ENCODE measurements around the gene HOXB7.

HOXB7 gene

DNA sequence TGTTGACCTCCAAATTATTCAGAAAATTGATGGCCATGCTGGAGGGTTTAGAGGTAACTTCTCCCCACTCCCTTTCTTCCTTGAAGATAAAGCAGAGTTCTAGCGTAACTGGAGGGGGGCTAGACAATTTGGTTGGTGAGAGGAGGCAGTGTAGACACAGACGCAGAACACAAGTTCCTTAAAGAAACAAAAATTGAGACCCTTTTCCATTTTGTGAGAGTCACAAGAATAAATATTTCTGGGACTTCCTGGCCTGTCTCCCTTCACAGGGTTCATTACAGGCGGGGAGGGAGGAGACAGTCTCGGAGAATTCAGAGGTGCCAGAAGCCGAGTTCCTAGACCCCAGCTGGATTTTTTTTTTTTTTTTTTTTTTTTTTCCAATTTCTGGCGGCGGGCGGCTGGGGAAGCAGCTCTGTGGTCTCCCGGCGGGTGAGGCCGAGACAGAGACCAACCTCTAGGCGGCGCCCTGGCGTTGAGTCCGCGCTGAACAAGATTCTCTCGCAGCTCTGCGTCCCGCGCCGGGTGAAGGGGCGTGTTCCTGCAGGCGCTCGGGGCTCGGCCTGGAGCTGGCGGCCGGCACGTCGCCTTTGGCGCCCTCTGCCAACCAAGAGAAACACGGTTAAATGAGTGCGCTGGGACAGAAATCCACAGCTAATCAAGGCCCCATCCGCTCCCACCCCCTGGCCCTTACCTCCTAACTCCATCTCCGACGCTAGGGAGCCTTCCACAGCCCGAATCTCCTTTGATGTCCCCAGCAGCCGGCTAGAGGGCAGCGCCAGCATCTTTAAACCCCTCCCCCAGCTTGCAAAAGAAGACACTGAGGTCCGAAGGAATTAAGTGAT lies 25.6 kb upstream of the HOXB7 start:
- no peak for DNase-seq

DNA sequence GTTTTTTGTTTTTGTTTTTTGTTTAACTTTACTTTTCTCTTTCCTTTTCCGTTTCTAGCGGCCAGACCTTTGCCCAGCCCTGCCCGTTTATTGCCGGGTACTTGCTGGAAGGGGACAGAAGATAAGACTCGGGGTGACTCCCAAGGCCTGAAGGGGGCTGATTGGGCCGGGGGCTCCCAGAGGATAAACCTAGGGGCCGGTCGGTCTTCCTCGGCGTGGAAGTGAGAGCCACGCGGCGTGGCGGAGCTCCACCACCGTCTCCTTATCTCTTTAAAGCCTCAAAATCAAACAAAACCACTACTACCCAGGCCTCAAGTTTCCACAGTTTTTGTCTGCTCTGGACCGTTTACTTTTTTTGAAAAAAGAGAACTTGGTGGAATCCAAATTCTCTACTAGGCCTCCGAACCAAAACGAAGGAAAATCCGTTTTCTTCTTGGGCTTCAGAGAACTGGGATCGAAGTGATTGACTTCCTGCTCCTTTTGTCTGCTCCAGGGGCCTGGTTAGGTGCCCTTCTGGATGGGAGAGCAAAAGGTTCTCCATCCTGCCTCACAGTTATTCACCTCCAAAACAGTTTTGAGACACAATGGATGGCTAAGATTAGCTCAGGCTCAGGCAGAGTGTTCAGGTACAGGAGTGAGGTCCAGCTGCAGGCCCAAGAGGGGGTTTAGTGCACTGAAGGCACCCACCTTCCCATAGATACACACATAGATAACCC lies 23.8 kb upstream of the HOXB7 start:
- no peak for DNase-seq

DNA sequence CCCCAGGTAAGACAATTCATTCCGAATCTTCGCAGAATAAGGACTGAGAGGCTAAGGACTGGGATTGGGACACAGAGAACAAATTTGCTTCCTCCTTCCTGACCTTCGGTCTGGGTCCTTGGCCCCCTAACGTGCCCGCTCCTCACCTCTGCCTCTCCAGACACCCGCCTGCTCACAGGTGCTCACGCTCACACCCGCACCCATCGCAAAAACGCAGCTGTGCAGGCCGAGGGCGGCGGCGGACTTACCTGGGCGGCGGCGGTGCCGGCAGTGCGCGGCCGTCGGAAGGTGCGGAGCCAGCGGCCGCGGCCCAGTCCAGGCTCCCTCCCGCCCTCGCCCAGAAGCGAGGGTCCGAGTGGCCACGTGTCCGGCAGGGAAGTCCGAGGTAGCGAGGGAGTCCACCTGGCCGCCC lies 22.5 kb upstream of the HOXB7 start:
- no peak for DNase-seq

DNA sequence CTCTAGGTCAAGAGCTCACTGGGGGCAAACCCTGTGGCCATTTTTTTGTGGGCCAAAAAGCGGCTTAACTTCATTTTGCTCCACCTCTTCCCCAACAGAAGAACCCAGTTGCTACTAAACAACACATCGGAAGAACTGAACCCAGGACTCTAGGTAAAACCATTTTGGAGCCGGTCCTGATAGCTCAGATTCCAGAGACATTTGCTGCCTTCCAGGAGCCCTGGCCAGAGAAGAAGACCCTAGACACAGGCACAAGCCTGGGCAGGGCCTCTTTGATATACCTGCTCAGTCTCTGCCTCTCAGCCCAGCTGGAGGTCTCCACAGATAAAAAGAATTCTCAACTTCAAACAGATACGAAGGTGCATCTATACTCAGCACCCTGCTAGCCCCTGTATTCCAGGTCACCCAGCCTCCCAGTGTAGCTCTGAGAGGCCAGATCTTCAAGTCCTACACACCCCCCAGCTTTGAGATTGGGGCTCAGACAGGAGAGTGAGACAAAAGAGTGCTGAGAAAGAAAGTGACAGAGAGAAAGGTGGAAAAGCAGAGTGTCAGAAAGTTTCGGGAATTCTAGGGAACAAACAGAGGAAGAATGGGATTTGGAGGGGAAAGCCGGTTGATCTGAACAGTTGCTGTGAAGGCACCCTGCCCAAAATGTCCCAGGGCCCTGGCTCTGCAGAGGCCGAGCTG lies 21.9 kb upstream of the HOXB7 start:
- DNase-seq = no peak

DNA sequence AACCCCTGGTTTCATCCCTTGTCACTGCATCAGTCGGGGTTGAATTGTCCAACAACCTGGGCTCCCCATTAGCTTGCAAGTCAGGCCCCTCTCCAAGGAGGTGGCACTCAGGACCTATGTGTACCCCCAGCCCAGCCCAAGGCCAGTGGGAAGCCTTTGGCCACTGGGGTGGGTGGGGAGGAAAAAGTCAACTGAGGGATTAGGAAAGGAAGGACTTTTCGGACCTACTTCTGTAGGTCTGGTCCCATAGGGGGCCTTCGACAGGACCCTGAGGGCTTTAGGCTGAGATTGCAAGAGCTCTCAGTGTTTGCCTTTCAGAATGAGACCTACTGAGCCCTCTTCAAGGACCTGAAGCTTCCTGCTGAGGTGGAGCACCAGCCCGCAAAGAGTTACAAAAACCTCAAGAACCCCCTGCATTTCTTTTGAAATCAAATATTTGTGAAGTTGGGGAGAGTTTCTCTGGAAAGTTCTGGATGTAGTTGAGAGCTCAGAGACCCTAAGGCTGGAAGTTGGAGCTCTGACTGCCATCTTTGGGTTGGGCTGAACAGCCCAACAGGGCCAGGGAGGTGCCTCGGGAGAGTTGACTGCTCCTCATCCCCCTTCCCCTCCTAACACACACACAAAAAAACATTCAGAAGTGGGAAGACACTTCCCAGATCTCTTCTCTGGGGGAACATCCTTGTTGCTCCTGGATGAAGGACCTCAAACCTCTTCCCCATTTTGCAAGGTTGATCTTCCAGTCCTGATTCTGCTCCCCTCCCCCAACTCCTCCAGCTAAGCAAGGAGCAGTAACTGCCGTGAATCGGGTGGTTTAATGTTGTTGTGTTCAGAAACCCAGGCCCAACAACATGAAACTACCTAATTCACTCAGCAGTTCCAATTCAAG lies 21.1 kb upstream of the HOXB7 start:
- no peak for DNase-seq

DNA sequence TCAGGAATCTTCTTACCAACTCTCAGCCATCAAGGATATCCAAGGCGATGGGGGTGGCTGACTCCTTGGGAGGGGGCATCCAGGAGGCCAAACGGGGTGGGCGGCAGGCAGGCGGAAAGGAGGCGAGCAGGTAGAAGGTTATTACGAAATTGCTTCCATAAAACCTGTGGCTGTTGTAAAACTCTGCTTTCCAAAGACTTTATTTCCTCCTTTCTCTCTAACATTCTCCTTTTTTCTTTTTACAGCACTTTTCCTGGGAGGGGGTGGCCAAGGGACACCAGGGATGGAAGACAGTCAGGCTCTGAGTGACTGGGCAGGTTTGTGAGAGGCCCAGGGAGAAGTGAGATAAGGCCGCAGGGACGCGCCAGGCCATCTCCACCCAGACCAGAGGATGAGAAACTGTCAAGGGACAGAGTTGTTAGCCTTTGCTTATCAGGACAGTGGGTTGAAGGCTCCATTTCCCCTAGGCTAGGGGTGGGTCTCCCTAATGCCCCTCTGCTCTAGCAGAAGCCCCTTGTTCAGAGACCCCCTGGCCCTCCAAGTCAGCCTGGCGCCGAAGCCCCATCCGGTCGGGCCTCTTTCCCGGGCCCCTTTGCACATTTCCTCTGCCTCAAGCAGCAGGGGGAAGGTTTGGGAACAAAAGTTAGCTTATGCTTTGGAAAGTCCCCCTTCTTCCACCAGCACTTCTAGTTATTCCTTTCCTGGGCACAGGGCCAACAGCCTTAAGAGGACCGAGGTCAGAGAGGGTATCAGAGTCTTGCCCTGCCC lies 20.3 kb upstream of the HOXB7 start:
- DNase-seq = no peak

DNA sequence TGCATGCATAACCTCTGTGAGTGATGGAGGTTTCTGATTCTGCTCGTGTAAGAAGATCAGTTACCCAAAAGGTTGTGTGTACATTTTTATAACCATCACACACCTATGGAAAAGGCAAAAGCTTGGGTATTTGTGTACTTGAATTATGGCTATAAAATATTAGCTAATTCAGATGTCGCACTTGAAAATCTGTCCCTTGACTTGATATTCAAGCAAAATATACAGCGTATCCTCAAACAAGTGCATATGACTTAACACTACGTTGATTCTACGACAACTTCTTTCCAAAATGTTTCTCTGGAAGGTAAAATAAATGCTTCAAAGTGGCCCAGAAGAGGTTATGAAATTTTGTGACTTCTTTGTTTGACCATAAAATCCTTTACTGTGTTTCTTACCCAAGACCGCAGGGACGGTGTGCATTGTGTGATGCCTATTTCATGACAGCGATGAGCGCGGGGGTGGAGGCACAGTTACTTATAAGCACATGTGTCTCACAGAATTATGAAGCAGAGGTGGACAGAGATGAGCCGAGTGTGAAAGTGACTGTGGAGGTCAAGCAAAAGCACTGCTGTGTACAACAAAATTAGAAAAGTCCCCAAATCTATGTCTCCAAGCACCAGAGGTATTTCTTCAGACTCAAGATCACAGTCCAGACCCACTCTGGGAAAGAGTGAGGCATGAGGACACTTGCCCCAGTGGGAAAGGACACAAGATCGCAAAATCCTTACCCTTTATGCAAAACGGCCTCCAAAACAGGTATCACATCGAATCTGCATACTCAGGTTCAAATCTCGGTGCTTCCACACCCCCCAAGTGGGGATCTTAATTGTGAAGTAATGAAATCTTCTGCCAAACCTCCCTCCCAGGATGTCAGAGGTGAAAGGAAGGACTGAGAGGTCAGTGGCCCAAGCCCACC lies 19.4 kb upstream of the HOXB7 start:
- no peak for DNase-seq

DNA sequence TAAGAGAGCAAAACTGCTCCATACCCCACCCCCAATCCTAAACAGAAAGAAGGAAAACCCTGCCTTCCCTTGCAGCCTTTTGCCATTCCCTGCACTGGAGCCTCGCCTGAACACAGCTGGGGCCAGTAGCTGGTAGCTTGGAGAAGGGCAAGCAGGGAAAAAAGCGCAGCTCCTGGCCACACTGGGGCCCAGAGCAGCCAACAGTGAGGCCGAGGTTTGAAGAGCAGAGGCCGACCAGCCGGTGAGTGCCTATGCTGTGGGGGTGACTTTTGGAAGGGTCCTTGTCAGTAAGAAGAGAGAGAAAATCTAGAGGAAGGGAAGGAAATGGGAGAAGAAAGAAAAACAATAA lies 18.6 kb upstream of the HOXB7 start:
- no peak for DNase-seq

DNA sequence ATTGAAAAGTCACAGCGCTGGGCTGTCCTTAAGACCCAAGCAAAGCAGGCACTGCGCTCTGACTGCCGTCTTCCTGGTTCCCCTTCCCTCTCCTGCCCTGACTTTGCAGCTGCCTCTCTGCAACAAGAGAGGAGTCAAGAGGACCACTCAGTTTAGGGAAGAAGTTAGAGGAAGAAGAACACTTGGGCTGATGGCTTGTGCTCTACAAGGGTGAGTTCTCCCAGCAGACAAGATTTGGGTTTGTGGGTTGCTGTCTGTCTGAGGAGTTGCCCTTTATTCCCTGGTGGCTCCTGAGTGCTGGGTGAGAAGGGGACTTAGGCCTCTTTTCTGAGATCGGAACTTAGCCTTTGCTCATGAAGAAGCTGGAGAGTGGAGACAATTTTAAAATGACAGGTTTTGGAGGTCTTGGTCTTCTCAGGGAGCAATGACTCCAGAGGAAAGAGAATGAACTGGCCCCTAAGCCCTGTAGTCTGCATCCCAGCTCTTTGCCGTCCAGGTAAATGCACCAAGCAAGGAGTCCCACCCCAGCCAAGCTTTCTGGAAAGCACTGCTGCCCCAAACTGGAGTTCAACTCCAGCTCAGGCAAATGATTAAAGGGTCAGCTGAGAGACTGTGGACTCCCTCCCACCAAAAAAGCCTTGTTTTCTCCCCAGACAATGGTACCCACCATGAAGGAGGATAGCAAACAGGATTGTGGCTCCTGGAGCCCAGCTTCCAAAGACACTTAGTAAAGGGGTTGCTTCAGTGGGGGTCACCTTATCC lies 18.0 kb upstream of the HOXB7 start:
- no peak for DNase-seq

DNA sequence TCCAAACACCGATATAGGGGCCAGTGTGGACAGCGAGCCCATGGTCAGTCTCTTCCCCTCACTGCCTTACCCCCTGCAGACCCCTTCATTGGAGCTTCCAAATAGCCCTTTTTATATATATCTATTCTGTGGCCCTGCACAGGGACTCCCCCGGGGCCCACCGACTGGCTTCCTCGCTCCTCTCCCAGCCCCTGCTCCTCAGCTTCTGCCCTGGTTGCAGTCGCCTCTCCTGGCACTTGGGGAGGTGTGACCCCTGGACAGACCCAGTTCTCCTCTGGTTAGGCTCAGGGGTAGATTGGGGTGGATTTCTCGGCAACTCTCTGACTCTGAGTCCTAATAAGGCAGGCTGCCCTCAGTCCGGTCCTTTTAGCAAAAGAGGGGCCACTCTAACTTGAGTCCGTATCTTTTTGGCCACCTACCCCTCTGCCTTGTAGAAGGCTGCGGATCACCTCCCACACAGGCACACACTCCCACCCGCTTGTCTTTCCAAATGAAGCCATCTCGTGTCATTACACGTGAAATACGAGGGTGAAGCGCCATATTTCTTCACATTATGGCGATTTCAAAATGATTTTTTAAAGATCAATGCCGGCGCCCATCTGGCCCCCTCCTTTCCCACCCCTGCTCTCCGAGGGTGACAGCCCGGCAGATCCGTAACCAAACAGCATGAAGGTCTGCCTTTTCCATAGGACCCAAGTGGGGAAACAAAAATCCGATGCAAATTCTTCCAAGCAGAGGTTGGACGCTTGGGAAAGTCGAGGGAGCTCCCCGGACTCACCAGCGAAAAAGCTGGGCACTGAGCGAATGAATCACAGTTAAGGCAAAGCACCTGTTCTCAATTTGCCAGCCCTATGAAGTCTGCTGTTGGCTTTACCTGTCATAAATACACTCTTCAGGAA lies 17.1 kb upstream of the HOXB7 start:
- DNase-seq = no peak

DNA sequence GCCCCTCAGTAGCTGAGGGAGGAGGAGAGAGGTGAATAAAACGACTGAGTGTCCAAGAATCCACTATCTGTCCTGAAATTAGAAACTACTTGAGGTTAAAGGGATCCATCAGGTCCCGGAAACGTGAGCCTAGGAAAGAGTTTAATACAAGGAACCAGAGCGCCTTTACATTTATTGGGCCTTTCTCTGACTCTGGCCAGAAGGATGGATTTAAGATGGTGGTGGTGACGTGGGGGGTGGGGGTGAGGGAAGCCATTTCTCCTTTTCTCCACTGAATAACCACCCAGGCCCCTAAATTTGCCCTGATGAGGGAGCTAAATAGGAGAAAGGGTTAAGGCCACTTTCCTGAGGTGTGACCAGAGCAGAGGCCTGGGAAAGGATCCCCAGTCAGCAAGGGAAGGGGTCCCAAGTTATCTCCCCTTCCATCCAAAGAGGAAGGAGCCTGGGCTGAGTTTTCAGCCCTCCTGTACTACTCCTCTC lies 16.3 kb upstream of the HOXB7 start:
- DNase-seq = no peak

DNA sequence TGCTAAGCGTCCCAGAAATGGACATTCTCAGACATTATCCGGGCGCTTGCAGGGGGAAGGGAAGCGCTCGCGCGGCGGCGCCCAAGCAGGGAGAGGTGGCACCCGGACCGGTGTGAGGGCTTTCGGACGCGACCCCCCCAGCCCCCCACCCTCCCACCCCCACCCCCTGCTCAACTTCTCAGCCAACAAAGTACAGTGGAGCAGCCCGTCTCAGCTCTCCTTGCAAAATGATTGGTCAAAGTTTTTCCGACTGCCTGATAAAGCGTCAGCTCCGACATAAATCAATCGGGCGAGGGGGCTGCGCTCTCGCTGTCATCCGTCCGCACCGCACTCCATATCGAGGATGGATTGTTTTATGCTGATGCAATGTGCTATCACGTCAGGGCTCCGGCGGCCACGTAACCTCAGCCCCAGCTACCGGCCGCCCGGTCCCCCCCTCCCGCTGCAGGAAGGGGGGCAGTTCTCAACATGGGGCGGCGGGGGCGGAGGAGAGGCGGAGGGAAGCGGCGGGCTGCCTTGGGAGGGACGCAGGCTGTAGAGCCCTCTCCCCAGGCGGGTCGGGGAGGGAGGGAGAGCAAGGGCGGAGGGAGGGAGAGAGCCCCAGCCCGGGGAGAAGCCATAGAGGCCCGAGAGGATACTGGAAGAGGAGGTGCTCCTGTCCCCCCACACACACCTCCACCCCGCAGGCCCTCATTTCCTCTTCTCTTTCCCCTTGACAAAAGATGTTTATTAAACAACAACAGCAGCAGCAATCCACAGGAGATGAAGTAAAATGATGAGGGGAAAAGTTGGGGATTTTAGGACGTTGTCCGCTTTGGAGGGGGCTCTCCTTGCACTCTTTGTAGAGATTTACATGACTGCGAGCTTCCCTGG lies 15.7 kb upstream of the HOXB7 start, which contains the start of gene HOXB9:
HOXB9 (minus strand) TSS at position 114 of the 873 bp plus-strand sequence; CDS start at position 25, 89 bp downstream.
- DNase-seq = no peak

DNA sequence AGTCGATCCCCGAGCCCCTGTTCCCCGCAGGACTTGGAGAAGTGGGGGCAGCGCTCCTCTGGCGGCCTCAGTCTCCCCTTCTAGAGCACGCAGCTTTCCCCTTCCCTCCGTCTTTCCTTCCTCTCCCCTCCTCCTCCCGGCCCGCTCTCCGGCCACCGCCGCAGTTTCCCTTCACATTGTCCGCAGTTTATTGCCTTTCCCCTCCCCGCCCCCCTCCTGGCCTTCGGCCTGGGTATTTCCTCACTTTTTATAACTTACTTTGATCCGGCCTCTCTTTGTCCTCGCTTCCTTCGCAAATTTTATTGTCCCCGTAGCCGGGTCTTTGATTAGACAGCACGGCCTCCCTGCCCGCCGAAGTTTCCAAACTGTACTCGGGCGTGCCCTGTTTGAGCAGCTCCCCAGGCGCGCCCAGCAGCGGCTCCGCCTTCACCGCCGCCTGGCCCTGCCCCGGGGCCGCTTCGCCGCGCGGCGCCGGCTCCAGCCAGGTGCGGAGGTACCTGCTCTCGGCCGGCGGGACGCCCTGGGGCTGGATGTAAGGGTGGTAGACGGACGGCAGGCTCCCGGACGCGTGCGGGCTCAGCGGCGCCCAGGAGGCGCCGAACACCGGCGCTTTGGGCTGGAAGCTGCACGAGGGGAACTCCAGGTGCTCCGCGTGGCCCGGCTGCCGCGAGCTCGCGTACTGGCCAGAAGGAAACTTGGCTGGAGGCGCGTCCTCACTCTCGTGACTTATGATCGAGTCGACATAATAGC lies 14.9 kb upstream of the HOXB7 start:
- no peak for DNase-seq

DNA sequence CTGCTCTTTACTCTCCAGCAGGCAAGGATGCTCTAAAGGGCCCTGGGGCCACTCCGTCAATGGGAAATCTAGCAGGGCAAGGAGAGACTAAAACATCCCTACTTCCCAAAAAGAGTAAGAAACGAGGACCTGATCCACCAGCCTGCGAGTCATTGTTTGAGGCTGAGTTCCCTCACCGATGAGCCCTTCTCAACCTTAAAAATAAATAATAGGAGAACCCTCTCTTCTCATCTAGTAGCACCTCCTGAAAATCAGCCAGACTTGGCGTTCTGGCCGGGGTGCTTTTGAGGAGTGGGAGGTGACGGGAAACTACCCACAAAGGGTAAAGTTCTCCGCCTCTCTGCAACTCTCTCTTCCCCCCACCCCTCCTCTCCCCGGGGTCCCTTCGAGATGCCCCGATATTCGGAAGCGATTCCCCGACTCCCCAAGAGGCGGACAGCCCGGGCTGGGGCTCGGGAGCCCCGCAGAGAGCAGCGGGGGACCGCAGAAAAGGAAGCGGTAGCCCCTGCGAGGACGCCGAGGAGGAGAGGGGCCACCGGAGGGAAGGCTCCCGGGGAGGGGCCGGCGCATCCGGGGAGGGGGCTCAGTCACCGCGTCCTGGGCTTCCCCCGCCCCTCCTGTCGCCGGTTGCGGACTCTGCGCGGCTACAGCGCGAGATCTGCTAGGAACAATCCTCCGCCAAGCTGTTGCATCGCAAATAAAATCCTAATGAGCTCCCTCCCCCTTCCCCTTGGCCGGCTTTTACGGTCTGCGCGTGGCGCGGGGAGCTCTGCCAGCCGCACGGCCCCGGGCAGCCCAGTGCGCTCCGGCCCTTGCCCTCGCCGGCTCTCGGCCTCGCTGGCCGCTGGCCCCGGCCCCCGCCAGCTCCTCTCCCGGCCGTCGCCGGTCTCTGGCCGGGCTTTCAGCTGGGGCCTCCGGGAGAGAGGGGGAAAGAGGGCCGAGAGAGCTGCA lies 14.0 kb upstream of the HOXB7 start:
- DNase-seq = no peak

DNA sequence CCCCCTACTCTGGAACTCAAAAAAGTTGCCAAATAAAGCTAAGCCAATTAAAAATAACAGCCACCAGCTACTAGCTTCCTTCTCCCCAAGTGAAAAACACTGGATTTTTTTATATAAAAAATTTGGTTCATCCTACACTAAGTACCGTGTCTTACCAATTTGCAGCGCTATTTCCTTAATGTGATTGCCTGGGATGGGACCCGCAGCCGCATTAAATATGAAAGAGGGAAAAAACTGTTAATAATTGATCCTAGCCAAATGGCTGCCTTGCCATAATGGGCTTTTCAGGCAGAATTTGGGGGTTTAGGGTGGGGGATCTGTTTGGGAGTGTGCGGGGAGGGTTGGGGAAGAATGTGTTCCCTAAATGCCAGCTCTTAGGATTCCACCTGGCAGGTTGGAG lies 13.3 kb upstream of the HOXB7 start:
- no peak for DNase-seq

DNA sequence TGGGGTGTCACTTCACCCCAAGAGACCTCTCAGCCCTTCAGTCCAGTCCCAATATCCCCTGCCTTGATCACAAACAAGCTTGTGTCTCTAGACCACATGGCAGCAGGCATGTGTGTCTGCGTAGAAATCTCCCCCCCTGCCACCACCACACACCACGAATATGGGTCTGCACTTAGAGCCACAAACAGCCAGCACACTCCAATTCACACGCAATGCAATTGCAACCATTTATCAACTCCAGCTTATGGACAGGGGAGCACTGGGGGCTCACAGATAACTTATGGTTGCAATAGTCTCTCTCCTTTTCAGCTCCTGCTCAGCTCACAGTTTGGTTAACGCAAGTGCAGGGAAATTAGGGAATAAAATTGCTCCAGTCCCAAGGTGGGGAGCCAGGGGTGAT lies 12.8 kb upstream of the HOXB7 start:
- no peak for DNase-seq

Measured in SW 1271 (cell line).